Small intestine (tissue), 7 donors: ENCODE data around the gene PPIB. TPM values are rescaled to one million over a fixed set of nuclear protein-coding genes. Genes with fewer than 3 reads are reported as not detected.

Experiments
- DNase-seq, 2 donors: peaks; one replicate each; pipeline versions ENCODE4 v3.0.0 to v3.0.0-alpha.2; 2013
- FAIRE-seq: peaks from 2 replicates; lab custom pipeline; 2012; peaks lifted over from hg19 to GRCh38; lab: Jason Lieb, UNC
- H3K27ac ChIP-seq, 3 donors: one replicate each; pipeline ENCODE4 v1.5.1; 2013; ENCODE audit warnings: low read length in 2 of 3, mild to moderate bottlenecking in 2 of 3, control low read depth in 1 of 3, inconsistent platforms in 1 of 3, low read depth in 1 of 3, moderate library complexity in 1 of 3
- H3K27me3 ChIP-seq, 3 donors: one replicate each; pipeline ENCODE4 v1.6.1; 2013; ENCODE audit warnings: low read length in 3 of 3, inconsistent platforms in 1 of 3; ENCODE audit not compliant: control insufficient read depth in 3 of 3, insufficient read depth in 3 of 3
- H3K36me3 ChIP-seq, 3 donors: one replicate each; pipeline ENCODE4 v1.6.1; 2013; ENCODE audit warnings: low read length in 3 of 3, inconsistent platforms in 1 of 3, low read depth in 1 of 3, mild to moderate bottlenecking in 1 of 3, moderate library complexity in 1 of 3; ENCODE audit not compliant: control insufficient read depth in 3 of 3, insufficient read depth in 2 of 3
- H3K4me1 ChIP-seq, 3 donors: one replicate each; pipeline ENCODE4 v1.6.1; 2013; ENCODE audit warnings: low read length in 2 of 3, inconsistent platforms in 1 of 3, low read depth in 1 of 3, mild to moderate bottlenecking in 1 of 3, moderate library complexity in 1 of 3; ENCODE audit not compliant: control insufficient read depth in 3 of 3, insufficient read depth in 2 of 3
- H3K4me3 ChIP-seq, 3 donors: one replicate each; pipeline ENCODE4 v1.5.1; 2013; ENCODE audit warnings: low read length in 3 of 3, control low read depth in 1 of 3, inconsistent platforms in 1 of 3, low read depth in 1 of 3, mild to moderate bottlenecking in 1 of 3, moderate library complexity in 1 of 3
- H3K9me3 ChIP-seq, 2 donors: one replicate each; pipeline ENCODE4 v1.6.1; 2013; ENCODE audit warnings: low read depth in 1 of 2, low read length in 1 of 2; ENCODE audit not compliant: control insufficient read depth in 2 of 2, insufficient read depth in 1 of 2
- WGBS, 3 donors: extraction: QIAGEN DNeasy Blood & Tissue Kit; methylation state at CpG; one replicate each; pipeline ENCODE4 v1.1.7; 2013; 5-methylcytosine and 5-hydroxymethylcytosine counted together
- polyA plus RNA-seq, 4 donors: library from polyadenylated mRNA; stranded (reverse) in 3 of 4; unstranded in 1 of 4; fragments of 200-250 nt in 3 of 4; fragments of 120-200 nt in 1 of 4; gene quantifications; one replicate each; pipeline versions ENCODE4 v1.2.1 to v1.2.3, GENCODE V29; 2013
- donor health status: healthy with polysubstance abuse.
- donor health status: control.
- donor health status: control.
- donor health status: Bipolar disorder and iron deficiency.
- donor health status: healthy.

Gene PPIB
- polyA plus RNA-seq, 4 donors = 248 to 895 (median 413) TPM

DNA sequence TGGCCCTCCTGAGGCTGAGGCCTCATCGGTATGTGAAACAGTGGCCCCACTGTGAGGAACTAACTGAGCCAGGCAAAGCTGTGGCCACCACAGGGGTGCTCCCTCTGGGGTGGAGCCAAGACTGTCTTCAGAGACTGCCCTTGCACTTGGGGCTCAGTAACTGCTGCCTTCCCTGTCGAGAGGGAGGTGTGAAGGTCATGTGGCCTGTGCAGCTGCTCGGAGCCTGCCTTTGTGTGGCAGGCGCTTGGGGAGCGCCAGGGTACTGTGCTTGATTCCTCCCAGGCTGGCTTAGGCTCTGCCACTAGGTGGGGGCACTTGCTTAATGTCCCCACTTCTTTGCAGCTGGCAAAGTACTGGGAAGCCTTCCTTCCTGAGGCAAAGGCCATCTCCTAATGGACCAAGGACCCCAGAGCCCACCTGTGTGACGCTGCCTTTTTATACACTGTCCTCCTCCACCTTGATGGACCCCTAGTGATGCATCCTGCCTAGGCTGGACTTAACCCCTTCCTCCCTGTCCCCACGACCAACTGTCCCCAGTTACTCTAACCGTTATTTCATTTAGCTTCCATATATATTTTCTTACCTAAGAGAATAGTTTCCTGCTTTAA is 25.5 kb downstream of the PPIB start:
- H3K27me3 ChIP-seq = no peaks in the 10 kb centered on the region
- no peak overlapping the region for H3K4me3 ChIP-seq
- FAIRE-seq (no peak), DNase-seq (no peak)
- 70 to 75% (median 70%) methylated on average over 8 of the region's 8 CpGs for WGBS, 3 donors
- peaks cover 19 to 67% (median 32%) of the 10 kb centered on the region in 3 donors for H3K36me3 ChIP-seq
- H3K27ac ChIP-seq = no peak overlapping the region
- H3K4me1 ChIP-seq = no peaks in the 10 kb centered on the region
- H3K9me3 ChIP-seq = no peaks in the 10 kb centered on the region

DNA sequence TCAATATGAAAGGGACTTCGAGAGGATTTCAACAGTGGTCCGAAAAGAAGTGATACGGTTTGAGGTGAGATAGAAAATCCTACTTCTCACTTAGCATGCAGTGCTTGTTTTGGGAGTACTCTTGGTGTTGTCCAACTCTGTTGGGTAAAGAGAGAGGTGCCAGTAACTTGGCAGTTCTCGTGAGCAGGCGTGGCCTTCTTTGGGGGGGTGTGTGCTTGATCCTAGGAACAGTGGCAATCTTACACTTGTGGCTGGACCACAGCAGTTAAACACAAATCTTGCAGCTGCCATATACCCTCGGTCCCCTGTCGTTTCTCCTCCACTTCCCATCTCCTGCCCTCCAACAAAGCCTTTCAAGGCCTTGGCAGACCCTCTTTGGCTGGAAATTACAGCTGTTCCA is 26.5 kb downstream of the PPIB start:
- FAIRE-seq (no peak), DNase-seq (no peak)
- no peaks in the 10 kb centered on the region for H3K4me1 ChIP-seq
- no peaks in the 10 kb centered on the region for H3K27me3 ChIP-seq
- no peak overlapping the region for H3K27ac ChIP-seq
- no peak overlapping the region for H3K4me3 ChIP-seq
- H3K9me3 ChIP-seq = no peaks in the 10 kb centered on the region
- H3K36me3 ChIP-seq = peaks cover 25 to 66% (median 40%) of the 10 kb centered on the region in 3 donors
- WGBS, 3 donors = 93 to 97% (median 95%) methylated on average over 7 of the region's 7 CpGs

DNA sequence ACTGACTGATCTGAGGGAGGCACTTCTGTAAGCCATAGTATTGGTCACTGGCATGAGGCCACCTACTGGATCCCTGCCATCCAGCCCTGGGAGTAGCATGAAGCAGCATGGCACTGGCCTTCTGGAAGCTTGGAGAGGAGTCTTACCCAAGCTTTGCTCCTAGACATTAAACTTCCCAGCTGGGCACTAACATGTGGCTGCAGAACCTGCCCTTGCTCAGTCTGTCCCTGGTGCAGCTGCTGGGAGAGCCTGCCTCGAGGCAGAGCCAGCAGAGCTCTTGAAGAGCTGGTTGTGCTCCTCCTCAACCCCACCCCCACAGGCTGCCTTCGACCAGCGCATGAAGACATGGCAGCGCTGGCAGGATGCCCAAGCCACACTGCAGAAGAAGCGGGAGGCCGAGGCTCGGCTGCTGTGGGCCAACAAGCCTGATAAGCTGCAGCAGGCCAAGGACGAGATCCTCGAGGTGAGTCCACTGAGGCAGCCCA is 28.4 kb downstream of the PPIB start:
- no peak for DNase-seq
- Histone ChIP-seq H3K9me3 (no peaks in the 10 kb centered on the region), H3K4me1 (no peaks in the 10 kb centered on the region), H3K4me3 (no peak overlapping the region), H3K27ac (no peak overlapping the region), H3K36me3 (peaks cover 33 to 77% (median 47%) of the 10 kb centered on the region in 3 donors), H3K27me3 (no peaks in the 10 kb centered on the region)
- FAIRE-seq = no peak
- 83 to 90% (median 83%) methylated on average over 9 of the region's 9 CpGs for WGBS, 3 donors

GRCh38 chr15:64133623-64134344 is 29.0 kb downstream of the PPIB start:
- Histone ChIP-seq H3K4me3 (no peak overlapping the region), H3K4me1 (no peaks in the 10 kb centered on the region), H3K36me3 (peaks cover 33 to 80% (median 49%) of the 10 kb centered on the region in 3 donors), H3K27ac (no peak overlapping the region), H3K9me3 (no peaks in the 10 kb centered on the region), H3K27me3 (no peaks in the 10 kb centered on the region)
- 94 to 97% (median 95%) methylated on average over 10 of the region's 10 CpGs for WGBS, 3 donors
- FAIRE-seq = no peak
- no peak for DNase-seq

DNA sequence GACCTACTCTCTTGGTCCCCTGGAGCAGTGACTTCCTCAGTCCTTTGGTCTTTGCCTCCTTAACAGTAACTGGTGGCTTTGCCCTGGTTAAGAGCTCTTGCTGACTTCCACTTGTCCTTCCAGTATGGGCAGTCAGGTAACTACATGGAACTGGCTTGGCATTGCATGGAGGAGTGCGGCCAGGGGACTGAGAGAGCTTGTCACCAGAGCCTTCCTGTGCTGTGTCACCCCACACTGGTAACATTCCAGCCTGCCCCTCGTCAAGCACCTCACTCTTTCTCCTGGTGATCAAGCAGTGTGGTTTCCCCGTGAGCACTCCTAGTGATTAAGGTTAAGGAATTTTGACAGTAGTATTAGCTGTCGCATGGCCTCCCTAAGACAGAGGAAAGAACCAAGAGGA is 30.6 kb downstream of the PPIB start:
- H3K36me3 ChIP-seq = peaks cover 31 to 73% (median 51%) of the 10 kb centered on the region in 3 donors
- WGBS, 3 donors = 95 to 96% (median 95%) methylated on average over 4 of the region's 4 CpGs
- no peak overlapping the region for H3K4me3 ChIP-seq
- H3K4me1 ChIP-seq = no peaks in the 10 kb centered on the region
- no peak overlapping the region for H3K27ac ChIP-seq
- H3K27me3 ChIP-seq = no peaks in the 10 kb centered on the region
- no peaks in the 10 kb centered on the region for H3K9me3 ChIP-seq
- DNase-seq (no peak), FAIRE-seq (no peak)

DNA sequence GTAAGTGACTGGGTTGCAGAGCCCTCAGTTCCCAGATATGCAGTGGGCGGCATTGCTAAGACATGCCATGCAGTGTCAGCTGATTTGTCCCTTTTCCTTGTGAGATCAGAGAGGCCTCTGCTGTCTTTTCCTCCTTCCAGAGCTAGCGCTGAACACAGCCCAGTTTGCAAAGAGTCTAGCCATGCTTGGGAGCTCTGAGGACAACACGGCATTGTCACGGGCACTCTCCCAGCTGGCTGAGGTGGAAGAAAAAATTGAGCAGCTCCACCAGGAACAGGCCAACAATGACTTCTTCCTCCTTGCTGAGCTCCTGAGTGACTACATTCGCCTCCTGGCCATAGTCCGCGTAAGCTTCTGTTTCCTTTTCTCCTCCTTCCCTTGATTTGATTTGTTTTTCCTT is 31.3 kb downstream of the PPIB start:
- DNase-seq (no peak), FAIRE-seq (no peak)
- no peak overlapping the region for H3K27ac ChIP-seq
- peaks cover 31 to 66% (median 51%) of the 10 kb centered on the region in 3 donors for H3K36me3 ChIP-seq
- WGBS, 3 donors = 94 to 96% (median 94%) methylated on average over 7 of the region's 7 CpGs
- no peak overlapping the region for H3K4me3 ChIP-seq
- no peaks in the 10 kb centered on the region for H3K9me3 ChIP-seq
- no peaks in the 10 kb centered on the region for H3K4me1 ChIP-seq
- no peaks in the 10 kb centered on the region for H3K27me3 ChIP-seq

GRCh38 chr15:64130159-64130558 is 32.7 kb downstream of the PPIB start:
- no peaks in the 10 kb centered on the region for H3K27me3 ChIP-seq
- no peak overlapping the region for H3K4me3 ChIP-seq
- no peak overlapping the region for H3K27ac ChIP-seq
- FAIRE-seq (no peak), DNase-seq (no peak)
- H3K4me1 ChIP-seq = no peaks in the 10 kb centered on the region
- peaks cover 31 to 60% (median 51%) of the 10 kb centered on the region in 3 donors for H3K36me3 ChIP-seq
- H3K9me3 ChIP-seq = no peaks in the 10 kb centered on the region
- WGBS, 3 donors = 95 to 99% (median 97%) methylated on average over 3 of the region's 3 CpGs

- FAIRE-seq (no peak), DNase-seq (no peak)
- Histone ChIP-seq H3K27me3 (no peaks in the 10 kb centered on the region), H3K36me3 (peaks cover 19 to 45% (median 44%) of the 10 kb centered on the region in 3 donors), H3K9me3 (no peaks in the 10 kb centered on the region), H3K4me1 (no peaks in the 10 kb centered on the region), H3K4me3 (no peak overlapping the region), H3K27ac (no peak overlapping the region)
- 88 to 92% (median 89%) methylated on average over 6 of the region's 6 CpGs for WGBS, 3 donors
Observed at GRCh38 chr15:64127521-64128270, 35.1 kb downstream of the PPIB start.
